Spleen (tissue), 7 donors: ENCODE data around the gene OR5H1.

Experiments used
- CTCF ChIP-seq, 11 experiments: fragments of 200-600 bp in 7 of 11; fragments of 450-650 bp in 4 of 11; sonication (generic) in 4 of 11; IDR thresholded peaks in 8 of 11; conservative IDR thresholded peaks in 3 of 11; 1 replicate in 7 of 11; 2 replicates in 4 of 11; pipeline versions ENCODE4 v1.4.0 to v1.8.0; 2016 to 2021; ENCODE audit warnings: antibody characterized with exemption in 11 of 11, inconsistent platforms in 4 of 11, mild to moderate bottlenecking in 1 of 11
- POLR2AphosphoS5 ChIP-seq, 3 donors: sonication (generic); formaldehyde crosslinking; IDR thresholded peaks; one replicate each; pipeline ENCODE4 v1.5.1; 2017; ENCODE audit warnings: antibody characterized with exemption in 3 of 3
- donor health status: DM: no; HTN: no; CAD: no; lungs with moderate emphysema.
- donor health status: DM: no; HTN: no; CAD: no.
- donor health status: DM: no; HTN: no; CAD: no.

- TF ChIP-seq CTCF (IDR thresholded peaks at IDR 0.05 in 8 of 11, conservative IDR thresholded peaks at IDR 0.05 in 3 of 11) (no peak), POLR2AphosphoS5 (IDR thresholded peaks at IDR 0.05) (no peak)
These were observed 6.1 kb downstream of the OR5H1 start for GRCh38 chr3:98136631-98137030.
